Fibroblast of mammary gland (primary cell): ENCODE data around the gene ATN1.
A peak's percentile ranks its signal among the peaks of the same experiment; 100 is the strongest.

ENCODE experiments used
- DNase-seq: peaks from one replicate; pipeline ENCODE4 v3.0.0-alpha.2; 2010; ENCODE audit warnings: low read depth
- H3K4me3 ChIP-seq: 2 replicates; pipeline ENCODE4 v1.5.1; 2011; ENCODE audit warnings: low read depth, mild to moderate bottlenecking, low read length, moderate library complexity; ENCODE audit not compliant: control insufficient read depth
- CTCF ChIP-seq: conservative IDR thresholded peaks from 2 replicates; pipeline ENCODE4 v1.5.1; 2011; ENCODE audit warnings: low read depth, low read length, inconsistent platforms; ENCODE audit not compliant: control insufficient read depth, insufficient read depth

Gene ATN1

DNA sequence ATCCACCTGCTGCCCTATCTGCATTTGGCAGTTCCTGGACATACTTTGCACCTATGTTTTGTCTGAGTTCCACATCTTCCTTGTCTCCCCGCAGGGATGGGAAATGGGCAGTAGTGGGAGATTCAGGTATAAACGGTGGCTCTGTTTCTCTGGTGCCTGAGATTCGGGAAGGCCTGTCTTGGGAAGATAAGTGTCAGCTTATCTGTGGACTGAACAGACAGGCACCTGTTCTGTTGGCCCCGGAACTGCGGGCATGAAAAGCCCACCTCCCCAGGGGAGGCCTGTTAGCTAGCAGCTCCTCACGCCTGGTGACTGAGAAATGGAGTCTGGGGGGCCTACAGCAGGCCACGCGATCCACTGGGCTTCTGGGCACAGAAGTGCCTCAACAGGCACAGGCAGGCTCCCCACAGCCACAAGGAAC is 36.9 kb downstream of the ATN1 start:
- H3K4me3 ChIP-seq, result no peak overlapping the region
- TF ChIP-seq CTCF, result no peak
- no peak for DNase-seq

- DNase-seq, result peak; percentile 85
- TF ChIP-seq CTCF, result peak; percentile 85
- no peak overlapping the region for H3K4me3 ChIP-seq
Measured at GRCh38 chr12:6965026-6965661, 37.4 kb downstream of the ATN1 start.

DNA sequence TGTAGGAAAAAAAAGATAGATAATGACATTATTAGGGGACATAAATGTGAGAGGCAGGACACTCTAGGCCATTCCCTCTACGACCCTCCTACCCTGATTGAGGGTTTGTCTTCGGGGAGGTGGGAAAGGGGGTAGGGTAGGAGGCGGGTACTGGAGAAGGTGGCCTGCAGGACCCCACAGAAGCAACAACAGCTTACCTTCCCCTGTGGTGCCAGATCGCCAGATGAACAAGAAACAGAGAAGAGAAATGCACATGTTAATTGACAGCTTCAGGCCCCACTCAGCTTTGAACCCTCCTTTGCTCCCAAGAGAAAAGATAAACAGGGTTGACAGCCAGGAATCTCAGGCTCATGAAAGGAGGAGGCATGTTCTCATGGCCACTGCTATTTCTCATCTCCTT is 38.0 kb downstream of the ATN1 start:
- H3K4me3 ChIP-seq, result no peak overlapping the region
- DNase-seq, result no peak
- no peak for TF ChIP-seq CTCF

- no peak overlapping the region for H3K4me3 ChIP-seq
- DNase-seq, result no peak
- TF ChIP-seq CTCF, result no peak
Measured at GRCh38 chr12:6966351-6966750, 38.6 kb downstream of the ATN1 start.

DNA sequence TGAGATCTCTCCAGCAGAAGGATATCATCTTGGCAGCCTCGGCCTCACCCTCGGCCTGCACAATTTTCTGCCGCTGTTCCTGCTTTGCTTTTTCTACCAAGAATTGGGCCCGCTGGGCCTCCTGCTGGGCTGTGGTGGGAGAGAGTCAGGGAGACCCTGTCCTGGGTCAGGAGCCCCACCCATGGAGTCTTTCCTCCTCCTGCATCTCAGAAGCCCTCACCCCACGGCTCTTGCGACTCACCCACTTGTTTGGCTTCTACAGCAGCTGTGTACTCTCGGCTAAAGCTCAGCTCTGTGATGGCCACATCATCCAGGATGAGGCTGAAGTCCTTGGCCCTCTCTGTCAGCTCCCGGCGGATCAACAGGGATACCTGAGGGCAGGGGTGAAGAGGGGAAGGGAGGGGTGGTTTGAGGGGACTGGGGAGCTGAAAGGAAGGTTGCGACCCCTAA is 39.9 kb downstream of the ATN1 start:
- no peak for TF ChIP-seq CTCF
- no peak for DNase-seq
- H3K4me3 ChIP-seq, result no peak overlapping the region

DNA sequence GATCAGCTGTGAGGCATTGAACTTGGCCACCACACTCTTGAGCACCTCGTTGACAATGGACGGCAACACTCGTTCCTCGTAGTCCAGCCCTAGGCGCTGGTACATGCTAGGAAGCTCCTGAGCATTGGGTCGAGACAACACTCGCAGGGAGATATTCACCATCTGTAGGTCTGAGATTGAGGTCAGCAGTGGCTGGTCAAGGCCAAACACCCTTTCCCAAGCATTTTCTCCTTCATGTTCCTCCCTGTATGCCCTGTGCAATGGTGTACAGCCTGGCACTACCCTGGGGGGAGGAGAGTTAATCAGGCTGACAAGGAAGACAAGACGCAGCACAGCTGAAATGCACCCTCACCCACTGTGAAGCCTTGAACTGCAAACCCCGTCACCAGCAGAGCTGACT is 40.7 kb downstream of the ATN1 start:
- no peak overlapping the region for H3K4me3 ChIP-seq
- no peak for DNase-seq
- no peak for TF ChIP-seq CTCF

GRCh38 chr12:6970096-6970527 is 42.4 kb downstream of the ATN1 start:
- DNase-seq, result peak; percentile 10
- TF ChIP-seq CTCF, result no peak
- H3K4me3 ChIP-seq, result peak overlapping the region; percentile 90
